SU-DHL-6 (cell line): ENCODE data around the gene PYHIN1.

ENCODE experiments used
- H2AFZ ChIP-seq: fragments of 200-600 bp; sonication (generic); 2 replicates; pipeline ENCODE4 v1.6.1; 2014; ENCODE audit warnings: low read depth, mild to moderate bottlenecking, moderate library complexity, mixed read lengths, antibody characterized with exemption, low read length; ENCODE audit not compliant: severe bottlenecking
- H3F3A ChIP-seq: fragments of 200-600 bp; shearing (Covaris generic); 2 replicates; pipeline ENCODE4 v1.6.0; 2016; ENCODE audit warnings: antibody characterized with exemption, mild to moderate bottlenecking; ENCODE audit not compliant: insufficient read depth
- H3K27ac ChIP-seq: fragments of 200-600 bp; sonication (generic); 2 replicates; pipeline ENCODE4 v1.5.1; 2016; ENCODE audit warnings: low read depth, mild to moderate bottlenecking, low read length, moderate library complexity, mixed read lengths
- H3K27me3 ChIP-seq: fragments of 200-600 bp; sonication (generic), shearing (Covaris generic); 2 replicates; pipeline ENCODE4 v1.6.0; 2014; ENCODE audit warnings: mild to moderate bottlenecking, low read length
- H3K36me3 ChIP-seq: fragments of 200-600 bp; sonication (generic); 2 replicates; pipeline ENCODE4 v1.6.1; 2014; ENCODE audit warnings: mild to moderate bottlenecking, low read length, mixed read lengths
- H3K4me2 ChIP-seq: fragments of 300-600, 200-600 bp; shearing (Covaris generic), sonication (generic); 2 replicates; pipeline ENCODE4 v1.6.0; 2014; ENCODE audit warnings: low read length, low read depth, mild to moderate bottlenecking; ENCODE audit not compliant: poor library complexity, severe bottlenecking
- H3K4me3 ChIP-seq: fragments of 200-600 bp; sonication (generic); 2 replicates; pipeline ENCODE4 v1.5.1; 2014; ENCODE audit warnings: antibody characterized with exemption, low read length, mild to moderate bottlenecking, mixed read lengths; ENCODE audit not compliant: insufficient read depth, poor library complexity, severe bottlenecking
- H3K79me2 ChIP-seq: fragments of 200-600 bp; sonication (generic); 2 replicates; pipeline ENCODE4 v1.6.1; 2014; ENCODE audit warnings: mild to moderate bottlenecking, low read length, moderate library complexity; ENCODE audit not compliant: insufficient read depth
- H3K9ac ChIP-seq: fragments of 200-600 bp; sonication (generic); 2 replicates; pipeline ENCODE4 v1.7.0; 2014; ENCODE audit warnings: mild to moderate bottlenecking, low read length
- H3K9me2 ChIP-seq: fragments of 200-600 bp; sonication (generic); replicated peaks from 2 replicates; pipeline ENCODE4 v1.6.1; 2014; ENCODE audit warnings: low read length; ENCODE audit not compliant: insufficient read depth
- H3K9me3 ChIP-seq: fragments of 200-600 bp; sonication (generic); 2 replicates; pipeline ENCODE4 v1.6.1; 2014; ENCODE audit warnings: low read length, mixed read lengths; ENCODE audit not compliant: insufficient read depth
- H4K20me1 ChIP-seq: fragments of 200-600 bp; sonication (generic); 2 replicates; pipeline ENCODE4 v1.6.1; 2014; ENCODE audit warnings: low read depth, mild to moderate bottlenecking, antibody characterized with exemption, low read length, moderate library complexity, mixed read lengths
- CTCF ChIP-seq: fragments of 200-600 bp; sonication (generic); IDR thresholded peaks from one replicate; pipeline ENCODE4 v1.5.1; 2017; ENCODE audit warnings: antibody characterized with exemption, mild to moderate bottlenecking, low read length, moderate library complexity; ENCODE audit not compliant: insufficient read depth, poor library complexity, severe bottlenecking
- EZH2phosphoT487 ChIP-seq: fragments of 200-600 bp; sonication (generic), shearing (Covaris generic); conservative IDR thresholded peaks from 2 replicates; pipeline ENCODE4 v1.6.1; 2018; ENCODE audit warnings: mild to moderate bottlenecking, antibody characterized with exemption, low read length, moderate library complexity, mixed read lengths

The PYHIN1 gene

GRCh38 chr1:159012495-159012894 lies 81.1 kb downstream of the PYHIN1 start:
- TF ChIP-seq CTCF = no peak
- no peak for TF ChIP-seq EZH2phosphoT487
- Histone ChIP-seq H3K36me3 (peaks cover 46% of the 10 kb centered on the region), H3K27ac (peak overlapping the region; percentile 85), H3K9me2 (no peaks in the 10 kb centered on the region), H3K9ac (peak overlapping the region; percentile 89), H3F3A (peaks cover 46% of the 10 kb centered on the region), H3K27me3 (no peaks in the 10 kb centered on the region), H3K79me2 (peaks cover 77% of the 10 kb centered on the region), H3K9me3 (no peaks in the 10 kb centered on the region), H3K4me3 (peak overlapping the region; percentile 79), H3K4me2 (peak overlapping the region; percentile 97), H2AFZ (no peak overlapping the region), H4K20me1 (no peaks in the 10 kb centered on the region)

- TF ChIP-seq CTCF (no peak), EZH2phosphoT487 (no peak)
- H3K27ac ChIP-seq = peak overlapping the region; percentile 85
- peak overlapping the region; percentile 97 for H3K4me2 ChIP-seq
- H3K9ac ChIP-seq = peak overlapping the region; percentile 89
- peak overlapping the region; percentile 79 for H3K4me3 ChIP-seq
- peaks cover 61% of the 10 kb centered on the region for H3K36me3 ChIP-seq
- H3K27me3 ChIP-seq = no peaks in the 10 kb centered on the region
- H3K79me2 ChIP-seq = peaks cover 92% of the 10 kb centered on the region
- H2AFZ ChIP-seq = no peak overlapping the region
- no peaks in the 10 kb centered on the region for H3K9me2 ChIP-seq
- H4K20me1 ChIP-seq = no peaks in the 10 kb centered on the region
- peaks cover 39% of the 10 kb centered on the region for H3F3A ChIP-seq
- no peaks in the 10 kb centered on the region for H3K9me3 ChIP-seq
These were observed 82.7 kb downstream of the PYHIN1 start for GRCh38 chr1:159014003-159014571.

GRCh38 chr1:159014851-159015250 lies 83.5 kb downstream of the PYHIN1 start:
- Histone ChIP-seq H3K4me2 (peak overlapping the region; percentile 97), H3K27ac (peak overlapping the region; percentile 85)

More at GRCh38 chr1:159014851-159015250, 83.5 kb downstream of the PYHIN1 start:
- no peaks in the 10 kb centered on the region for H4K20me1 ChIP-seq
- H3K79me2 ChIP-seq = peaks cover 94% of the 10 kb centered on the region
- H3K9me2 ChIP-seq = no peaks in the 10 kb centered on the region
- no peaks in the 10 kb centered on the region for H3K9me3 ChIP-seq
- TF ChIP-seq CTCF (no peak), EZH2phosphoT487 (no peak)
- H3K36me3 ChIP-seq = peaks cover 65% of the 10 kb centered on the region
- no peaks in the 10 kb centered on the region for H3K27me3 ChIP-seq
- H2AFZ ChIP-seq = no peak overlapping the region
- peak overlapping the region; percentile 36; the same call in 1 of the 2 replicates for H3K9ac ChIP-seq
- H3F3A ChIP-seq = peaks cover 35% of the 10 kb centered on the region
- no peak overlapping the region for H3K4me3 ChIP-seq
